Neural cell (in vitro differentiated cells): ENCODE measurements around the gene RTN4R. TPM values are rescaled to one million over a fixed set of nuclear protein-coding genes. Genes with fewer than 3 reads are reported as not detected.

Experiments
- H2AFZ ChIP-seq: fragments of 200-600, 300-800 bp; sonication (generic), shearing (Covaris generic); 2 replicates; pipeline ENCODE4 v1.6.0; 2014; ENCODE audit warnings: low read depth, mild to moderate bottlenecking, antibody characterized with exemption, low read length, moderate library complexity
- H3F3A ChIP-seq: fragments of 200-600 bp; shearing (Covaris generic); 2 replicates; pipeline ENCODE4 v1.6.1; 2016; ENCODE audit warnings: mild to moderate bottlenecking, moderate library complexity, mixed read lengths, antibody characterized with exemption, low read length; ENCODE audit not compliant: insufficient read depth, poor library complexity, severe bottlenecking
- H3K27ac ChIP-seq: fragments of 200-600, 300-800 bp; sonication (generic), shearing (Covaris generic); 2 replicates; pipeline ENCODE4 v1.5.1; 2014; ENCODE audit warnings: mild to moderate bottlenecking, low read length, moderate library complexity
- H3K27me3 ChIP-seq: fragments of 300-800, 200-600 bp; sonication (generic), shearing (Covaris generic); 2 replicates; pipeline ENCODE4 v1.6.0; 2014; ENCODE audit warnings: mild to moderate bottlenecking, low read depth, low read length, moderate library complexity; ENCODE audit not compliant: insufficient read depth
- H3K36me3 ChIP-seq: fragments of 300-800, 200-600 bp; sonication (generic), shearing (Covaris generic); 2 replicates; pipeline ENCODE4 v1.5.1; 2014; ENCODE audit warnings: mild to moderate bottlenecking, antibody characterized with exemption, low read length, moderate library complexity; ENCODE audit not compliant: insufficient read depth
- H3K4me2 ChIP-seq: fragments of 300-800, 200-600 bp; sonication (generic), shearing (Covaris generic); 2 replicates; pipeline ENCODE4 v1.6.0; 2014; ENCODE audit warnings: mild to moderate bottlenecking, low read length
- H3K4me3 ChIP-seq: fragments of 300-800, 200-600 bp; sonication (generic), shearing (Covaris generic); 2 replicates; pipeline ENCODE4 v1.5.1; 2014; ENCODE audit warnings: mild to moderate bottlenecking, low read length, moderate library complexity
- H3K79me2 ChIP-seq: fragments of 200-600 bp; shearing (Covaris generic); replicated peaks from 2 replicates; pipeline ENCODE4 v1.6.0; 2014; ENCODE audit warnings: mild to moderate bottlenecking, low read length, moderate library complexity; ENCODE audit not compliant: insufficient read depth
- H3K9ac ChIP-seq: fragments of 300-800, 200-600 bp; sonication (generic), shearing (Covaris generic); 2 replicates; pipeline ENCODE4 v1.6.1; 2016; ENCODE audit warnings: mild to moderate bottlenecking, low read length, mixed read lengths
- H3K9me2 ChIP-seq: fragments of 200-600 bp; shearing (Covaris generic); 2 replicates; pipeline ENCODE4 v1.6.1; 2016; ENCODE audit warnings: mild to moderate bottlenecking, low read length, mixed read lengths; ENCODE audit not compliant: insufficient read depth
- H3K9me3 ChIP-seq: fragments of 200-600, 300-800 bp; sonication (generic), shearing (Covaris generic); 2 replicates; pipeline ENCODE4 v1.6.1; 2016; ENCODE audit warnings: mild to moderate bottlenecking, mixed run types, low read length, moderate library complexity, mixed read lengths
- H4K20me1 ChIP-seq: fragments of 200-600 bp; shearing (Covaris generic); 2 replicates; pipeline ENCODE4 v1.6.1; 2016; ENCODE audit warnings: mild to moderate bottlenecking, mixed run types; ENCODE audit not compliant: insufficient read depth
- CTCF ChIP-seq: fragments of 450-650 bp; IDR thresholded peaks from 2 replicates; pipeline ENCODE4 v1.5.1; 2014; ENCODE audit warnings: antibody characterized with exemption, mild to moderate bottlenecking, moderate library complexity; ENCODE audit not compliant: poor library complexity, severe bottlenecking
- EP300 ChIP-seq: fragments of 450-650 bp; conservative IDR thresholded peaks from 2 replicates; pipeline ENCODE4 v1.6.1; 2014; ENCODE audit warnings: antibody characterized with exemption, mild to moderate bottlenecking, moderate library complexity; ENCODE audit not compliant: poor library complexity, severe bottlenecking
- EZH2 ChIP-seq: fragments of 200-600, 300-800 bp; shearing (Covaris generic), sonication (generic); IDR thresholded peaks from 2 replicates; pipeline ENCODE4 v1.6.1; 2014; ENCODE audit warnings: antibody characterized with exemption, low read length, borderline replicate concordance, mild to moderate bottlenecking; ENCODE audit not compliant: insufficient read depth, poor library complexity, severe bottlenecking
- MXI1 ChIP-seq: fragments of 450-650 bp; conservative IDR thresholded peaks from 2 replicates; pipeline ENCODE4 v1.6.1; 2014; ENCODE audit warnings: antibody characterized with exemption, mild to moderate bottlenecking; ENCODE audit not compliant: poor library complexity, severe bottlenecking
- POLR2AphosphoS5 ChIP-seq: IDR thresholded peaks from 2 replicates; pipeline ENCODE4 v1.6.1; 2012
- RAD21 ChIP-seq: fragments of 450-650 bp; conservative IDR thresholded peaks from 2 replicates; pipeline ENCODE4 v1.6.1; 2014; ENCODE audit warnings: antibody characterized with exemption, mild to moderate bottlenecking, moderate library complexity
- REST ChIP-seq: IDR thresholded peaks from 2 replicates; pipeline ENCODE4 v1.6.1; 2012; ENCODE audit warnings: borderline replicate concordance
- SMC3 ChIP-seq: fragments of 450-650 bp; conservative IDR thresholded peaks from 2 replicates; pipeline ENCODE4 v1.6.1; 2014; ENCODE audit warnings: antibody characterized with exemption, mild to moderate bottlenecking, moderate library complexity; ENCODE audit not compliant: poor library complexity
- TAF1 ChIP-seq: IDR thresholded peaks from 2 replicates; pipeline ENCODE4 v1.6.1; 2012; ENCODE audit warnings: low read depth
- polyA plus RNA-seq: library from polyadenylated mRNA; depleted of rRNA; stranded (reverse); fragments of >200 nt; gene quantifications from 2 replicates; pipeline ENCODE4 v1.2.3, GENCODE V29; 2014

RTN4R gene
- polyA plus RNA-seq, 1 donor from 2014 or later: 13.6 TPM

GRCh38 chr22:20261848-20262581 lies 6.1 kb downstream of the RTN4R start:
- Histone ChIP-seq H3K79me2 (no peaks in the 10 kb centered on the region), H3K36me3 (no peaks in the 10 kb centered on the region), H3F3A (no peaks in the 10 kb centered on the region), H3K27ac (no peak overlapping the region), H3K9ac (no peak overlapping the region), H3K4me2 (no peak overlapping the region), H3K9me2 (no peaks in the 10 kb centered on the region), H3K27me3 (no peaks in the 10 kb centered on the region), H4K20me1 (no peaks in the 10 kb centered on the region), H3K4me3 (no peak overlapping the region), H3K9me3 (no peaks in the 10 kb centered on the region), H2AFZ (no peak overlapping the region)
- no peak for TF ChIP-seq POLR2AphosphoS5
- no peak for TF ChIP-seq RAD21
- no peak for TF ChIP-seq EP300
- TF ChIP-seq REST: no peak
- no peak for TF ChIP-seq MXI1
- TF ChIP-seq CTCF: no peak
- no peak for TF ChIP-seq TAF1
- no peak for TF ChIP-seq EZH2
- no peak for TF ChIP-seq SMC3

GRCh38 chr22:20260071-20260765 lies 7.9 kb downstream of the RTN4R start:
- TF ChIP-seq POLR2AphosphoS5 (no peak), MXI1 (no peak), CTCF (no peak), RAD21 (no peak), EZH2 (no peak), TAF1 (no peak), SMC3 (no peak), REST (no peak), EP300 (no peak)
- Histone ChIP-seq H4K20me1 (no peaks in the 10 kb centered on the region), H3K4me2 (no peak overlapping the region), H3K4me3 (no peak overlapping the region), H3K9me2 (no peaks in the 10 kb centered on the region), H3K9me3 (no peaks in the 10 kb centered on the region), H3K36me3 (no peaks in the 10 kb centered on the region), H3F3A (no peaks in the 10 kb centered on the region), H3K79me2 (no peaks in the 10 kb centered on the region), H2AFZ (no peak overlapping the region), H3K27ac (no peak overlapping the region), H3K9ac (no peak overlapping the region), H3K27me3 (no peaks in the 10 kb centered on the region)
